Psoas muscle (tissue), 8 donors: ENCODE results near the gene PCBP2. TPM values are rescaled to one million over a fixed set of nuclear protein-coding genes. Genes with fewer than 3 reads are reported as not detected.

Experiments
- ATAC-seq, 4 donors: fragments of 200-7000 bp; cut with Tn5 transposase; one replicate each; pipeline ENCODE4 v1.9.1; 2020; ENCODE audit warnings: moderate library complexity in 3 of 4, mild to moderate bottlenecking in 2 of 4
- DNase-seq, 2 donors: peaks; one replicate each; pipeline ENCODE4 v3.0.0-alpha.2; 2020
- H3K27ac ChIP-seq: fragments of 200-600 bp; one replicate; pipeline ENCODE4 v1.8.0; 2022
- H3K27me3 ChIP-seq, 3 donors: fragments of 200-600 bp in 1 of 3; one replicate each; pipeline versions ENCODE4 v1.6.1 to v1.8.0; 2013 to 2022; ENCODE audit warnings: low read length in 2 of 3, mild to moderate bottlenecking in 2 of 3, moderate library complexity in 1 of 3; ENCODE audit not compliant: insufficient read depth in 3 of 3
- H3K36me3 ChIP-seq, 2 donors: fragments of 200-600 bp in 1 of 2; one replicate each; pipeline versions ENCODE4 v1.6.1 to v1.8.0; 2013 to 2022; ENCODE audit warnings: low read depth in 1 of 2, mild to moderate bottlenecking in 1 of 2, moderate library complexity in 1 of 2; ENCODE audit not compliant: insufficient read depth in 1 of 2
- H3K4me1 ChIP-seq: fragments of 200-600 bp; one replicate; pipeline ENCODE4 v1.8.0; 2022
- H3K4me3 ChIP-seq: fragments of 200-600 bp; one replicate; pipeline ENCODE4 v1.8.0; 2022; ENCODE audit warnings: mild to moderate bottlenecking
- H3K9me3 ChIP-seq: fragments of 200-600 bp; one replicate; pipeline ENCODE4 v1.8.0; 2022
- CTCF ChIP-seq: fragments of 200-600 bp; IDR thresholded peaks from one replicate; pipeline ENCODE4 v1.8.0; 2022; ENCODE audit warnings: antibody characterized with exemption
- WGBS, 3 donors: extraction: QIAGEN DNeasy Blood & Tissue Kit; methylation state at CpG; one replicate each; pipeline versions ENCODE4 v1.1.6 to v1.1.7; 2013; 5-methylcytosine and 5-hydroxymethylcytosine counted together
- intact Hi-C, 2 donors: fragments of 100-400 bp; cut with DNase I; formaldehyde crosslinking; loops; one replicate each; pipeline versions ENCODE4 v1.11.0 to v1.14.2; 2022
- polyA plus RNA-seq, 3 donors: library from polyadenylated mRNA; stranded (reverse); fragments of 200-250 nt; gene quantifications; one replicate each; pipeline ENCODE4 v1.2.3, GENCODE V29; 2013
- total RNA-seq, 4 donors: library from RNA; stranded (reverse); fragmentation: NEBNext Ultra II Directional in 2 of 4; extraction: Animal tissue kit (Norgen Biotek cat#: 25700) in 2 of 4; gene quantifications; one replicate each; pipeline versions ENCODE4 v1.2.1 to v1.2.4, GENCODE V29; 2021 to 2023
- donor health status: healthy with polysubstance abuse.
- donor health status: DM: no; HTN: no; CAD: no; lungs with moderate emphysema.
- donor health status: Bipolar disorder and iron deficiency.
- donor health status: healthy.
- donor health status: DM: yes; HTN: yes; CAD: no.
- donor health status: DM: no; HTN: no; CAD: no.
- donor health status: DM: no; HTN: no; CAD: no.
- donor health status: DM: yes; HTN: yes; CAD: no.

Gene PCBP2
- total and polyA plus RNA-seq, 7 donors, result 254 to 507 (median 412) TPM

DNA sequence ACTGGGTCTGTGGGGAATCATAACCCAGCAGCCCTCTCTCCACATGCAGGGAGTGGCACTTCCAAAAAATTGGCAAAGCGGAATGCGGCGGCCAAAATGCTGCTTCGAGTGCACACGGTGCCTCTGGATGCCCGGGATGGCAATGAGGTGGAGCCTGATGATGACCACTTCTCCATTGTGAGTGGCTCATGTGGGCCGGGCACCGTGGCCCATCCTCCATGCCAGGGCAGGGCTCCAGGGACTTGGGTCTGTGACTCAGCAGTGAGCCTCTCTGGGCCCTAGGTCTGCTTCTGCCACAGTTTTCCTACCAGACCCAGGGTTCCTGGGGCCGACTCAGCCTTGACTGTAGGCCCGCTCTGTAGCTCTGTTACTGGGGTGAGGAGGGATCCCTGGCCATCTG lies 53.2 kb downstream of the PCBP2 start:
- Histone ChIP-seq H3K27me3 (no peaks in the 10 kb centered on the region), H3K9me3 (no peaks in the 10 kb centered on the region), H3K36me3 (peaks cover 0 to 39% of the 10 kb centered on the region in 2 donors), H3K27ac (peak overlapping the region; percentile 66), H3K4me3 (no peak overlapping the region), H3K4me1 (peaks cover 22% of the 10 kb centered on the region)
- ATAC-seq, result no peak
- intact Hi-C loops, result loop anchor here in 1 of 2 donors (5.0 kb wide), 1 partner anchor 153 kb away; no protein-coding TSS in a partner anchor
- TF ChIP-seq CTCF, result no peak
- WGBS, 3 donors, result 59 to 79% (median 61%) methylated on average over 10 of the region's 10 CpGs
- DNase-seq, result peak; percentile 56 to 77

DNA sequence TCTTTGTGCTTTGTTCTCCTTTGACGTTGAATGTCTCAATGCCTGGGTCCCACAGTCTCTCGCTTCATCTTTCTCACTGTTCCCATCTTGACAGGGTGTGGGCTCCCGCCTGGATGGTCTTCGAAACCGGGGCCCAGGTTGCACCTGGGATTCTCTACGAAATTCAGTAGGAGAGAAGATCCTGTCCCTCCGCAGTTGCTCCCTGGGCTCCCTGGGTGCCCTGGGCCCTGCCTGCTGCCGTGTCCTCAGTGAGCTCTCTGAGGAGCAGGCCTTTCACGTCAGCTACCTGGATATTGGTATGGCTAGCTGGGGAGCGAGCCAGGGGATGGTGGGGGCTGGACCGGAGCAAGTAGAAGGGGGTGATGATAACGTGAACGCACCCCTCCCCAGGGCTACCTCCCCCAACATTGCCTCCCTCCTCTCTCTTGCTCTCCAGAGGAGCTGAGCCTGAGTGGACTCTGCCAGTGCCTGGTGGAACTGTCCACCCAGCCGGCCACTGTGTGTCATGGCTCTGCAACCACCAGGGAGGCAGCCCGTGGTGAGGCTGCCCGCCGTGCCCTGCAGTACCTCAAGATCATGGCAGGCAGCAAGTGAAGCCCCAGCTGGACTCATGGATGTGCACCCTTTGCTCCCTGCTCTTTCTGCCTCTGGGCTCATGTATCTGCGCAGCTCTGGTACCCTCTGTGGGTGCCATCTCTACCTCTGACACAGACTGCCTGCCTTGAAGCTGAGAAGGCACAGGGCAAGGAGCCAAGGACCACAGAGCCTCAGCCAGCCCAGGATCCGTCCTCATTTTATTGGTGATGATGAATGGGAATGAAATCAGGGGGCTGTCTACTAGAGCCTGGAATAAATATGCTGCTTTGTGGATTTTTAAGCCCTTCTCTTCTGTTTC lies 53.9 kb downstream of the PCBP2 start:
- no peak for TF ChIP-seq CTCF
- no peak for ATAC-seq
- Histone ChIP-seq H3K27ac (peak overlapping the region; percentile 66), H3K9me3 (no peaks in the 10 kb centered on the region), H3K27me3 (no peaks in the 10 kb centered on the region), H3K4me3 (no peak overlapping the region), H3K36me3 (peaks cover 0 to 46% of the 10 kb centered on the region in 2 donors), H3K4me1 (peaks cover 22% of the 10 kb centered on the region)
- intact Hi-C loops, result loop anchor here in 1 of 2 donors (5.0 kb wide), 1 partner anchor 154 kb away; no protein-coding TSS in a partner anchor
- DNase-seq, result no peak
- WGBS, 3 donors, result 78 to 80% (median 80%) methylated on average over 18 to 19 of the region's 19 CpGs

GRCh38 chr12:53506450-53506785 lies 54.5 kb downstream of the PCBP2 start:
- H3K9me3 ChIP-seq, result no peaks in the 10 kb centered on the region
- no peaks in the 10 kb centered on the region for H3K27me3 ChIP-seq
- H3K36me3 ChIP-seq, result peaks cover 0 to 52% of the 10 kb centered on the region in 2 donors
- DNase-seq (no peak), ATAC-seq (no peak)
- intact Hi-C loops, result loop anchor here in 1 of 2 donors (5.0 kb wide), 1 partner anchor 154 kb away; no protein-coding TSS in a partner anchor
- 23 to 43% (median 35%) methylated on average over 2 of the region's 2 CpGs for WGBS, 3 donors
- no peak overlapping the region for H3K27ac ChIP-seq
- no peak for TF ChIP-seq CTCF
- no peak overlapping the region for H3K4me3 ChIP-seq
- H3K4me1 ChIP-seq, result peaks cover 22% of the 10 kb centered on the region

- DNase-seq, result no peak
- WGBS, 3 donors, result 79 to 87% (median 86%) methylated on average over 9 of the region's 9 CpGs
- no peak for ATAC-seq
- Histone ChIP-seq H3K27ac (no peak within 1 kb of the TSS), H3K4me3 (no peak within 1 kb of the TSS), H3K27me3 (no peaks in the 10 kb centered on the region), H3K36me3 (peaks cover 0 to 58% of the 10 kb centered on the region in 2 donors), H3K4me1 (peaks cover 16% of the 10 kb centered on the region), H3K9me3 (no peaks in the 10 kb centered on the region)
- intact Hi-C loops, result loop anchor here in 1 of 2 donors (5.0 kb wide), 1 partner anchor 155 kb away; no protein-coding TSS in a partner anchor
- TF ChIP-seq CTCF, result no peak
These were observed 55.1 kb downstream of the PCBP2 start, which contains the start of gene NPFF for GRCh38 chr12:53506881-53507602. Gene NPFF, minus strand, starts transcription at chr12:53507484. Its CDS starts 10 bp downstream, at chr12:53507474.
